Spleen (tissue), 7 donors: ENCODE measurements around the gene YIPF5.

Experiments
- POLR2AphosphoS5 ChIP-seq, 3 donors: sonication (generic); formaldehyde crosslinking; IDR thresholded peaks; one replicate each; pipeline ENCODE4 v1.5.1; 2017; ENCODE audit warnings: antibody characterized with exemption in 3 of 3
- TF ChIP-seq, protein P1 (sequence below), 11 experiments: fragments of 200-600 bp in 7 of 11; fragments of 450-650 bp in 4 of 11; sonication (generic) in 4 of 11; IDR thresholded peaks in 8 of 11; conservative IDR thresholded peaks in 3 of 11; 1 replicate in 7 of 11; 2 replicates in 4 of 11; pipeline versions ENCODE4 v1.4.0 to v1.8.0; 2016 to 2021; ENCODE audit warnings: antibody characterized with exemption in 11 of 11, inconsistent platforms in 4 of 11, mild to moderate bottlenecking in 1 of 11
- donor health status: DM: no; HTN: no; CAD: no; lungs with moderate emphysema.
- donor health status: DM: no; HTN: no; CAD: no.
- donor health status: DM: no; HTN: no; CAD: no.

DNA sequence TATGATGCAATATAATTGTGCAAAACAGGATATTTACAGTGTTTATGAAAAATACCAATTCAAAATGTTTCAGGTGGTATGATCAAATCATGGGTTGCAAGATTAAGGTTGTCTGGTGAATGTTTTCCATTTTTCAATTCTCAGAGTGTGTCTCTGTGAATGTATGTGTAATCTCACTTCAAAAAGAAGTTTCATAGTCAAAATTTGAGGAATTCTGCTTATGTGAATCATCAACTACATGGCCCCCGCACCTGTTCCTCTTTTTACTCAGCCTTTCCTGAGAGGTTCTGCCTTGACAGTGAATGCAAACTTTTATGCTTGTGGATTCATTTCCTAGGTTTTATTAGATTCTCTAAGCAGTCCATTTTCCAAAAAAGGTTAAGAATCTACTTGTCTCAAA lies 32.3 kb upstream of the YIPF5 start:
- TF ChIP-seq, protein P1, sequence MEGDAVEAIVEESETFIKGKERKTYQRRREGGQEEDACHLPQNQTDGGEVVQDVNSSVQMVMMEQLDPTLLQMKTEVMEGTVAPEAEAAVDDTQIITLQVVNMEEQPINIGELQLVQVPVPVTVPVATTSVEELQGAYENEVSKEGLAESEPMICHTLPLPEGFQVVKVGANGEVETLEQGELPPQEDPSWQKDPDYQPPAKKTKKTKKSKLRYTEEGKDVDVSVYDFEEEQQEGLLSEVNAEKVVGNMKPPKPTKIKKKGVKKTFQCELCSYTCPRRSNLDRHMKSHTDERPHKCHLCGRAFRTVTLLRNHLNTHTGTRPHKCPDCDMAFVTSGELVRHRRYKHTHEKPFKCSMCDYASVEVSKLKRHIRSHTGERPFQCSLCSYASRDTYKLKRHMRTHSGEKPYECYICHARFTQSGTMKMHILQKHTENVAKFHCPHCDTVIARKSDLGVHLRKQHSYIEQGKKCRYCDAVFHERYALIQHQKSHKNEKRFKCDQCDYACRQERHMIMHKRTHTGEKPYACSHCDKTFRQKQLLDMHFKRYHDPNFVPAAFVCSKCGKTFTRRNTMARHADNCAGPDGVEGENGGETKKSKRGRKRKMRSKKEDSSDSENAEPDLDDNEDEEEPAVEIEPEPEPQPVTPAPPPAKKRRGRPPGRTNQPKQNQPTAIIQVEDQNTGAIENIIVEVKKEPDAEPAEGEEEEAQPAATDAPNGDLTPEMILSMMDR (IDR thresholded peaks at IDR 0.05 in 8 of 11, conservative IDR thresholded peaks at IDR 0.05 in 3 of 11): no peak
- no peak for TF ChIP-seq POLR2AphosphoS5 (IDR thresholded peaks at IDR 0.05)
